Measurements from ENCODE around the gene ARR3.
"Not testable (repeated sequence)": the region's sequence is repeated elsewhere in the genome, so short reads cannot be mapped to it uniquely, and the experiment has no call there.

ARR3 gene

DNA sequence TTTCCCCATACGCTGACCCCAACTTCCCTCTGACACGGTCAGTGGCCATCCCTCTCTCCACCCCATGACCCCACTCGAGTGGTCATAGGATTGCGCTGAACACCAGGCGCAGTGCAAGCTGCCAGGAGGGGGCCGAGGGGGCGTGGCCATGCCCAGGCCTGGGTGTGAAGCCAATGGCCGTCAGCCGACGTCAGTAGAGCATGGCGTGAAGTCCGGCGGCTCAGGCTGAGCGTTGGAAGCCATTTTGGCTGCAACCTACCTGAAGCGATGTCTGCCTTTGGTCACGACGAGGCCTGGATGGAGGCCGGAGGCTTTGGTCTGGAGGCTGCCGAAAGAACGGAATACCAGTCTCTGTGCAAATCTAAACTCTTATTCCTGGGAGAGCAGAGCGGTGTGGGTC is 13.8 kb downstream of the ARR3 start, which contains the start of gene RAB41:
RAB41 (plus strand) TSS at position 222 of the 400 bp plus-strand sequence; CDS start at position 268, 46 bp downstream.
- no peak for DNase-seq

DNA sequence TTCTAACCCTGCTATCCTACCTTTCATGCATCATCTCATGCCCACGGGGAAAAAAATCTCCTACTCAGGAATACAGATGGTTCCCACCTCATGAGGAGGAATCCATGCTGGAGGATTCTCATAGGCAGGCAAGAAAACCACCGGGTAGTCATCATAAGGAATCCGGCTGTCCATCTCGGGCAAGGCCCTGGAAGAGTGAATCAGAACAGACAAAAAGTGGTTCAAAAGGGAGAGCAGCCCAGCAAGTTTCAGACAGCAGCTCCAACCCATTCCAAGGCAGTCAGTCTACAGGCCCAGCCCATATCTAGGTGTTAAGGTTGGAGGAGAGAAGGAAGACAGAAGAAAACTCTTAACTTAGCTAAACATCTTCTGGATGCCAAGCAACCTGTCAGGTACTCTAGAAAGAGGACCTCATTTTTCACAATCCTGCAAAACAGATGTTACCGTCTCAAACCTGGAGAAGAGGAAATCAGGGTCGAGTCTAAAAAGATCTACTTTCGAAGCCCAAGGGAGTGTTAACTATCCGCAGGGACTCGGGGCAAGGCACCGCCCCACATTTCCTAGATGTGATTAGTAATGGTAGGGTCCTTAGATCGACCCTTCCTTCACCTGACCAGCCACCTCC is 21.1 kb downstream of the ARR3 start:
- no peak for DNase-seq

DNA sequence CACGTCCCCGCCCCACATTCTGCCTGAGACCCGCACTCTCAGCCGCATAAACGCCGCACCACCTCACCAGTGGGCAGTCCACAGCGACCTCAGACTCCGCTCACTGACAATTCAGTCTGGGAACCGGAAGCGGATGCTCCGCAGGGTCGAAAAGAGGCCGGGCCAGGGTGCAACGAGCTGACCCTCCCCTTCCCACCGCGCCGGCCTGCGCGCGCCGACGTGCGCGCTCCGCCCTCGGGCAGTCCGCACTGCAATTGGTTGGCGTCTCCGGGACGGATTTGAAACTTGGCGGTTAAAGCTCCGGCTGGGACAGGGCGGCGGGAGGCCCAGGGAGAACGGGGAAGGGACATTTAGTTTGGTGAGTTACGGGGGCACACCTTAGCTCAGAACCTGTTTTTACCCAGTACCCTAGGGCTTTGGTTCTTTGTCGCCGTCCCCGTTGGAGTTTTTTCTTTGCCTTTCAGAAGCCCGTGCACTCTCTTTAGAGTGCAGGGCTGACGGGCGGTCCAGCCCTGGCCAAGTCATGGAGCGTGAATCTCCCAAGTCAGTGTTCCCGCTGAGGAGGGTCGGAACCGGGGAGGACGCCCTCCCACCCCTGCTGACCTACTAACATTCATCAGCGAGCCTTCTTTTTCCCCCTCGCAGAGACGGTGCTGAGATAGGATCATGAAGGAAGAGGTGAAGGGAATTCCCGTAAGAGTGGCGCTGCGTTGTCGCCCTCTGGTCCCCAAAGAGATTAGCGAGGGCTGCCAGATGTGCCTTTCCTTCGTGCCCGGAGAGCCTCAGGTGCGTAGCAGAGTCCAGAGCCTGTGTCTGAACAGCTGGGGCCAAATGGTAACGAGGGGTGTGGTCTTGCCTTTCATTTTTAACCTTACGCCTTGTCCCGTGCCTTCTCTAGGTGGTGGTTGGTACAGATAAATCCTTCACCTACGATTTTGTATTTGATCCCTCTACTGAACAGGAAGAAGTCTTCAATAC is 21.9 kb downstream of the ARR3 start, which contains the start of the genes KIF4A and PDZD11:
KIF4A (plus strand) TSS at position 312 of the 978 bp plus-strand sequence; CDS start at position 667, 355 bp downstream.
PDZD11 (minus strand) TSS at position 135 of the 978 bp plus-strand sequence. CDS start 586 bp downstream, outside the sequence.
- peak; percentile 83 for DNase-seq

DNA sequence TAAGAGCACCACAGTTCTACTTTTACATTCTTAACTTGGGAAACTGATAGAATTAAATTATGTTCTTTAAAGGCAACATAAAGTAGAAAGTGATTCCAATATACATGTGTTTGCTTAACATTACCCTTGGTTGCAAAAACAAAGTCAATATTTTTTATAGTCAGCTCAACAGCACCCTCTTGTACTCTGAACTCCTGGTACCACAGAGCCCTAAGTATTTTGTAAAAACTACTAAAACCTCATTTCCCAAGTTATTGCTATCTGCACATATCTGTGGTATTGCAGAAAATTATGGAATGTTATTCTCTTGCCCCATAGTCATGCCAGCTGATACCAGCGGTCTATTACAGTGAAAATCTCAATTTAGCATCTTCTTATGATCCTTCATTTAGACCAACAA is 24.7 kb downstream of the ARR3 start:
- no peak for DNase-seq

DNA sequence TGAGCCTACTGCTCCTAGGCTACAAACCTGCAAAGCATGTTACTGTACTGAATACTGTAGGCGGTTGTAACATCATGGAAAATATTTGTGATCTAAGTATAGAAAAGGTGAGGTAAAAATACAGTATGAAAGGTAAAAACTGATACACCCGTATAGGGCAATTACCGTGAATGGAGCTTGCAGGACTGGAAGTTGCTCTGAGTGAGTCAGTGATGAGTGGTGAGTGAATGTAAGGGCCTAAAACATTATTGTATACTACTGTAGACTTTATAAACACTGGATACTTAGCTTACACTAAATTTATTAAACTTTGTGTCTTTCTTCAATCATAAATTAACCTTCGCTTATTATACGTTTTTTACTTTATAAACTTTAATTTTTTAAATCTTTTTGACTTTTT is 25.5 kb downstream of the ARR3 start:
- DNase-seq: no peak

DNA sequence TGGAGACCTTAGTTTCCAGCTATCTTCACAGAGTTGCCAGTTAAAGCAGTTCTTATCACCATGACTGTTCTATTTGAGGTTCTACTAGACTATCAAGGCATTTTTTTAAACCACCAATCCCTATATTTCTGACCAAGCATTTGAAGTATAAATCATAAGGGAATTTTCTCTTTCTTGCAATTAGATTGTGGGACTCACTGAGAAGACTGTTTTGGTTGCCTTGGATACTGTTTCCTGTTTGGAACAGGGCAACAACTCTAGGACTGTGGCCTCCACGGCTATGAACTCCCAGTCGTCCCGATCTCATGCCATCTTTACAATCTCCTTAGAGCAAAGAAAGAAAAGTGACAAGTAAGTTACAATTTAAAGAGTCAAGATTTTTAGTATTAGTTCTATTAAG is 33.6 kb downstream of the ARR3 start:
- no peak for DNase-seq

DNA sequence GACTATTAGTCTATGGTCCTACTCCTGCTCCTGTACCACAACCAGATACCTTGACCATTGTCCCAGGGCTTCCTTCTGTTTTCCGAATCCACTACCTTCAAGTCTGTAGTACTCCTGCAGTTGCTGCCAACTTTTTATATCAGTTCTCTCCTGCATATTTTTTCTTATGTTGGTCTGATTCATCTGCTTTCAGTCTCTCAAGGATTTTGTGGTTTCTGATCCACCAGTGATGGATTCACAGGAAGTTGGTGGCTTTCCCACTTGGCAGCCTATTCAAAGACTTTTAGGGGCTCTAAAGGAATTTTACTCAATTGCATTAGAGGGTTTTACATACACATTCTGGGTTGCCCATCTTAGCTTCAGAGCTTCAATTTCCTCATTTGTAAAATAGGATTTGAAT is 45.4 kb downstream of the ARR3 start:
- DNase-seq: no peak

DNA sequence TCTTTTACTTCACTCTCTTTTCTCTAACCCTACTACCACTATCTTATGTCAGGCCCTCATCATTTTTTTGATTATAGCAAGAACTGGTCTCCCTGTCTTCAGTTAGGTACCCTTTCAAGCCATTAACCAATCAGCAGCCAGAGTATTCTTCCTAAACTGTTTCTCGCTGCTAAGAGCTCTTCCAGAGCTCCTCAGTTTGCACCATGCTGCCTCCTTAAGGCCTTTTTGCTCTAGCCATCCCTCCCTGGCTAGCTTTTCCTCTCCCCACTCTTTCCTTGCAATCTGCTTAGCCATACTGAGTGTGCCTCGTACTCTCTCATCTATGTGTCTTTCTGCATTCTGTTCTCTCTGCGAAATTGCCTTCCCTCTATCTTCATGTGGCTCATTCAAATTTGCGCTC is 54.6 kb downstream of the ARR3 start:
- no peak for DNase-seq

DNA sequence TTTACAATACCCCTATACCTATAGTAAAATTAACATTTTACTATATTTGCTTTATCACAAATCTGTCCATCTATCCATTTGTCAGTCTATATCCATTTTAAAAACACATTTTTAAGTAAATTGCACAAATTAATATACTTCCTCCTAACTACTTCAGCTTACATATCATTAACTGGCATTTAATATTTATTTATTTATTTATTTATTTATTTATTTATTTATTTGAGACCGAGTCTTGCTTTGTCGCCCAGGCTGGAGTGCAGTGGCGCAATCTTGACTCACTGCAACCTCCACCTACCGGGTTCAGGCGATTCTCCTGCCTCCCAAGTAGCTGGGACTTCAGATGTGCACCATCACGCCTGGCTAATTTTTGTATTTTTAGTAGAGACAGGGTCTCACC is 55.5 kb downstream of the ARR3 start:
- DNase-seq: not testable (repeated sequence)

DNA sequence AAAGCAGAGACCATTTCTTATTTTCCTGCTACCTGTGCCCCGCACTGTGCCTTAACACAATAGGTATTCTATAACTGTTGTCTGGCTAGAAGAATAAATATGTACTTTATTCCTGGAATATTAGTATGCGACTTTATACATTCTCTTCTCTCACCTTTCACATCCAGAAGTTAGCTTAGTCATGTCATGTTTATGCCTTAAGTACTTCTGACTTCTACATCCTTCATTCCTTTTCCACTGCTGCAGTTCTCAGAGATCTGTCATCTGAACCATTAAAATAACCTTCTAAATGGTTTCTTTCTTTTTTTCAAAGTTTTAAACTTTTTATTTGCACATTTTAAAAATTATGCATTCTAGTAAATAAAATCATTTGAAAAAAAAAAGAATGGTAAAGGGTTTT is 56.2 kb downstream of the ARR3 start:
- no peak for DNase-seq

DNA sequence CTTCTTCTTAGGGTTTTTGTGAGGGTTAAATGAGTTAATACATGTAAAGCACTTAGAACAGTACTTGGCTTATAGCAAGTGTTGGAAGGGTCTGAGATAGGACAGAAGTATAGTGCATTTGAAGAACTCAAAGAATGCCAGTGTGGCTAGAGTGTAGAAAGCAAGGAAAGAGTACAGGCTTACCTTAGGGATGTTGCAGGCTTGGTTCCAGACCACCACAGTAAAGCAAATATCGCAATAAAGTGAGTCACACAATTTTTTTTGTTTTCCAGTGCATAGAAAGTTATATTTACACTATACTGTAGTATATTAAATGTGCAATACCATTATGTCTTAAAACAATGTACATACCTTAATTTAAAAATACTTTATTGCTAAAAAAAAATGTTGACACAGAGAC is 63.0 kb downstream of the ARR3 start:
- no peak for DNase-seq

Data from CD4-positive, alpha-beta T cell treated with Interleukin-10 for 1 hour (primary cell).